Fibroblast of lung (primary cell): ENCODE results near the gene EXOC3. TPM values are rescaled to one million over a fixed set of nuclear protein-coding genes. Genes with fewer than 3 reads are reported as not detected.

ENCODE experiments used
- DNase-seq, 2 donors: peaks; one replicate each; pipeline versions ENCODE4 v3.0.0 to v3.0.0-alpha.2; 2010; ENCODE audit warnings: low read depth in 2 of 2
- H2AFZ ChIP-seq: 2 replicates; pipeline ENCODE4 v1.5.1; 2012; ENCODE audit warnings: low read length, control low read depth, inconsistent platforms
- H3K27ac ChIP-seq: 2 replicates; pipeline ENCODE4 v1.5.1; 2011; ENCODE audit warnings: low read length, control low read depth; ENCODE audit not compliant: insufficient read depth
- H3K27me3 ChIP-seq: 2 replicates; pipeline ENCODE4 v1.5.1; 2011; ENCODE audit warnings: mild to moderate bottlenecking, low read length; ENCODE audit not compliant: control insufficient read depth, insufficient read depth
- H3K36me3 ChIP-seq: 2 replicates; pipeline ENCODE4 v1.5.1; 2011; ENCODE audit warnings: low read length; ENCODE audit not compliant: control insufficient read depth, insufficient read depth
- H3K4me1 ChIP-seq: 2 replicates; pipeline ENCODE4 v1.5.1; 2011; ENCODE audit warnings: low read length; ENCODE audit not compliant: control insufficient read depth, insufficient read depth; ENCODE audit errors: extremely low read depth
- H3K4me2 ChIP-seq: 2 replicates; pipeline ENCODE4 v1.5.1; 2011; ENCODE audit warnings: low read length, control low read depth; ENCODE audit not compliant: insufficient read depth; ENCODE audit errors: extremely low read depth
- H3K4me3 ChIP-seq, 4 experiments: fragments of 200-600 bp in 1 of 4; sonication (generic) in 1 of 4; replicated peaks in 1 of 4; 2 replicates each; pipeline ENCODE4 v1.5.1; 2011 to 2016; ENCODE audit warnings: low read length in 4 of 4, low read depth in 3 of 4, mild to moderate bottlenecking in 3 of 4, control low read depth in 2 of 4, inconsistent platforms in 1 of 4, mixed read lengths in 1 of 4; ENCODE audit not compliant: insufficient read depth in 1 of 4; ENCODE audit errors: control extremely low read depth in 1 of 4
- H3K79me2 ChIP-seq: 2 replicates; pipeline ENCODE4 v1.5.1; 2012; ENCODE audit warnings: mild to moderate bottlenecking, low read length, inconsistent platforms; ENCODE audit not compliant: control insufficient read depth, insufficient read depth
- H3K9ac ChIP-seq: 2 replicates; pipeline ENCODE4 v1.5.1; 2011; ENCODE audit warnings: mild to moderate bottlenecking, low read length, control low read depth; ENCODE audit not compliant: insufficient read depth
- H3K9me3 ChIP-seq: 2 replicates; pipeline ENCODE4 v1.5.1; 2012; ENCODE audit warnings: low read depth, low read length; ENCODE audit not compliant: control insufficient read depth, insufficient read depth
- H4K20me1 ChIP-seq: 2 replicates; pipeline ENCODE4 v1.5.1; 2011; ENCODE audit warnings: low read length; ENCODE audit not compliant: control insufficient read depth, insufficient read depth; ENCODE audit errors: extremely low read depth
- CTCF ChIP-seq, 2 donors: IDR thresholded peaks in 1 of 2; conservative IDR thresholded peaks in 1 of 2; 1 replicate in 1 of 2; 2 replicates in 1 of 2; pipeline ENCODE4 v1.5.1; 2011 to 2012; ENCODE audit warnings: low read length in 2 of 2, control low read depth in 1 of 2, inconsistent platforms in 1 of 2, low read depth in 1 of 2, mild to moderate bottlenecking in 1 of 2
- EZH2 ChIP-seq: IDR thresholded peaks from 2 replicates; pipeline ENCODE4 v1.5.1; 2012; ENCODE audit warnings: low read length, control low read depth, mild to moderate bottlenecking; ENCODE audit errors: missing control alignments
- polyA plus RNA-seq, 2 donors: library from polyadenylated mRNA; depleted of rRNA in 1 of 2; stranded (reverse) in 1 of 2; unstranded in 1 of 2; fragments of >200 nt; gene quantifications; 2 replicates each; pipeline ENCODE4 v1.2.1, GENCODE V29; 2011 to 2012; ENCODE audit warnings: missing spikeins in 1 of 2
- total RNA-seq: library from RNA; depleted of rRNA; stranded (reverse); fragments of >200 nt; gene quantifications from 2 replicates; pipeline ENCODE4 v1.2.1, GENCODE V29; 2014

Gene EXOC3
- total and polyA plus RNA-seq, 2 donors (not counting 1 experiment from before 2014, with no cell fraction given), result 19.9 to 34.5 TPM

- Histone ChIP-seq H2AFZ (peak overlapping the region; percentile 65), H3K4me2 (peak overlapping the region; percentile 99), H3K4me1 (peaks cover 7% of the 10 kb centered on the region), H3K27me3 (no peaks in the 10 kb centered on the region), H3K9ac (peak overlapping the region; percentile 84), H3K4me3 (peak overlapping the region; percentile 96 to 100 (median 98)), H3K79me2 (peaks cover 31% of the 10 kb centered on the region), H4K20me1 (no peaks in the 10 kb centered on the region), H3K27ac (peak overlapping the region; percentile 78), H3K36me3 (peaks cover 18% of the 10 kb centered on the region), H3K9me3 (no peaks in the 10 kb centered on the region)
- TF ChIP-seq EZH2 (no peak), CTCF (conservative IDR thresholded peaks at IDR 0.05 in 1 of 2, IDR thresholded peaks at IDR 0.05 in 1 of 2; ENCODE audit: low read depth in 1 of 2, low read length in 2 of 2) (no peak)
- no peak for DNase-seq
Measured at GRCh38 chr5:443239-444151, 519 bp downstream of the EXOC3 start.

- Histone ChIP-seq H3K9ac (peak overlapping the region; percentile 84), H4K20me1 (no peaks in the 10 kb centered on the region), H3K36me3 (peaks cover 21% of the 10 kb centered on the region), H3K4me1 (peaks cover 7% of the 10 kb centered on the region), H3K4me2 (peak overlapping the region; percentile 99), H3K9me3 (no peaks in the 10 kb centered on the region), H3K79me2 (peaks cover 31% of the 10 kb centered on the region), H2AFZ (no peak overlapping the region), H3K4me3 (peak overlapping the region; percentile 96 to 100 (median 98)), H3K27me3 (no peaks in the 10 kb centered on the region), H3K27ac (no peak overlapping the region)
- no peak for TF ChIP-seq EZH2
- no peak for TF ChIP-seq CTCF (conservative IDR thresholded peaks at IDR 0.05 in 1 of 2, IDR thresholded peaks at IDR 0.05 in 1 of 2; ENCODE audit: low read depth in 1 of 2, low read length in 2 of 2)
- no peak for DNase-seq
Measured at GRCh38 chr5:444226-444625, 1.2 kb downstream of the EXOC3 start.

GRCh38 chr5:445591-445990 is 2.6 kb downstream of the EXOC3 start:
- H3K79me2 ChIP-seq, result peaks cover 31% of the 10 kb centered on the region
- DNase-seq, result no peak

More at GRCh38 chr5:445591-445990, 2.6 kb downstream of the EXOC3 start:
- no peaks in the 10 kb centered on the region for H3K27me3 ChIP-seq
- H3K36me3 ChIP-seq, result peaks cover 25% of the 10 kb centered on the region
- H2AFZ ChIP-seq, result no peak overlapping the region
- peaks cover 7% of the 10 kb centered on the region for H3K4me1 ChIP-seq
- no peak overlapping the region for H3K9ac ChIP-seq
- no peak overlapping the region for H3K27ac ChIP-seq
- no peaks in the 10 kb centered on the region for H4K20me1 ChIP-seq
- H3K9me3 ChIP-seq, result no peaks in the 10 kb centered on the region
- no peak for TF ChIP-seq CTCF (conservative IDR thresholded peaks at IDR 0.05 in 1 of 2, IDR thresholded peaks at IDR 0.05 in 1 of 2; ENCODE audit: low read depth in 1 of 2, low read length in 2 of 2)
- no peak for TF ChIP-seq EZH2
- H3K4me3 ChIP-seq, result no peak overlapping the region
- H3K4me2 ChIP-seq, result no peak overlapping the region
